K562 (cell line): ENCODE data around the gene AGPAT3. TPM values are rescaled to one million over a fixed set of nuclear protein-coding genes. Genes with fewer than 3 reads are reported as not detected.

ENCODE experiments used
- ATAC-seq: fragments of 200-7000 bp; cut with Tn5 transposase; 3 replicates; pipeline ENCODE4 v1.9.1; 2020; ENCODE audit warnings: moderate library complexity
- BruUV-seq: library from RNA; stranded (reverse); fragments of 400-500 nt; replicated peaks from 2 replicates; lab custom pipeline; 2021; lab: Mats Ljungman, UMichigan
- CTCF ChIA-PET: fragments of 300-600 bp; formaldehyde crosslinking; extraction: SDS; loops from one replicate; lab custom pipeline; 2021; ENCODE audit warnings: low intra/inter-chr PET ratio; lab: Yijun Ruan, JAX
- POLR2A ChIA-PET: fragments of 300-600, 350-650 bp; sonication (Branson Sonifier 250); formaldehyde crosslinking; extraction: SDS; loops from one replicate; lab custom pipeline; 2021; ENCODE audit warnings: antibody characterized with exemption, inconsistent platforms; lab: Yijun Ruan, JAX
- DNase-seq, 4 experiments: peaks; one replicate each; pipeline versions ENCODE4 v3.0.0 to v3.0.0-alpha.2; 2011 to 2018; ENCODE audit warnings: low spot score in 3 of 4, mixed read lengths in 3 of 4; ENCODE audit errors: extremely low read depth in 1 of 4
- FAIRE-seq: peaks from 2 replicates; lab custom pipeline; 2011; peaks lifted over from hg19 to GRCh38; lab: Jason Lieb, UNC
- H2AFZ ChIP-seq: 2 replicates; pipeline ENCODE4 v1.6.0; 2011; ENCODE audit warnings: low read depth, low read length, control low read depth, inconsistent platforms
- H3K27ac ChIP-seq: fragments of 200-600 bp; 3 replicates; pipeline ENCODE4 v1.8.0; 2011; ENCODE audit warnings: low read depth, mild to moderate bottlenecking, control low read depth, inconsistent platforms, low read length, moderate library complexity, mixed read lengths; ENCODE audit errors: extremely low read depth
- H3K27me3 ChIP-seq, 2 experiments: fragments of 300-600 bp in 1 of 2; 2 replicates in 1 of 2; 3 replicates in 1 of 2; pipeline versions ENCODE4 v1.6.0 to v1.8.0; 2011; ENCODE audit warnings: inconsistent platforms in 2 of 2, low read length in 2 of 2, mild to moderate bottlenecking in 1 of 2, mixed read lengths in 1 of 2, moderate library complexity in 1 of 2; ENCODE audit not compliant: control insufficient read depth in 2 of 2, insufficient read depth in 2 of 2
- H3K36me3 ChIP-seq: fragments of 300-600 bp; 3 replicates; pipeline ENCODE4 v1.8.0; 2011; ENCODE audit warnings: mild to moderate bottlenecking, low read length, inconsistent platforms; ENCODE audit not compliant: control insufficient read depth, insufficient read depth
- H3K4me1 ChIP-seq, 2 experiments: fragments of 200-600 bp in 1 of 2; replicated peaks in 1 of 2; 2 replicates in 1 of 2; 3 replicates in 1 of 2; pipeline versions ENCODE4 v1.5.1 to v1.8.0; 2011; ENCODE audit warnings: inconsistent platforms in 2 of 2, low read length in 2 of 2, mild to moderate bottlenecking in 1 of 2, mixed read lengths in 1 of 2, moderate library complexity in 1 of 2; ENCODE audit not compliant: control insufficient read depth in 2 of 2, insufficient read depth in 2 of 2
- H3K4me2 ChIP-seq: 2 replicates; pipeline ENCODE4 v1.6.1; 2011; ENCODE audit warnings: low read length, control low read depth, inconsistent platforms, mixed read lengths; ENCODE audit not compliant: insufficient read depth
- H3K4me3 ChIP-seq: fragments of 200-600 bp; sonication (generic), shearing (Covaris generic); 2 replicates; pipeline ENCODE4 v1.5.1; 2016; ENCODE audit warnings: control low read depth, inconsistent platforms
- H3K79me2 ChIP-seq: fragments of 200-600 bp; 3 replicates; pipeline ENCODE4 v1.8.0; 2011; ENCODE audit warnings: low read length, inconsistent platforms; ENCODE audit not compliant: control insufficient read depth, insufficient read depth
- H3K9ac ChIP-seq, 2 experiments: 2 replicates each; pipeline versions ENCODE4 v1.6.0 to v1.6.1; 2011; ENCODE audit warnings: low read depth in 2 of 2, low read length in 2 of 2, control low read depth in 1 of 2, inconsistent platforms in 1 of 2, mild to moderate bottlenecking in 1 of 2, mixed read lengths in 1 of 2; ENCODE audit not compliant: insufficient read depth in 1 of 2
- H3K9me1 ChIP-seq: one replicate; pipeline ENCODE4 v1.6.0; 2011; ENCODE audit warnings: inconsistent platforms, mild to moderate bottlenecking, low read length, moderate library complexity; ENCODE audit not compliant: control insufficient read depth, insufficient read depth
- H3K9me3 ChIP-seq: replicated peaks from 2 replicates; pipeline ENCODE4 v1.5.1; 2011; ENCODE audit warnings: low read depth, low read length, inconsistent platforms; ENCODE audit not compliant: control insufficient read depth, insufficient read depth
- H4K20me1 ChIP-seq: replicated peaks from 2 replicates; pipeline ENCODE4 v1.6.1; 2011; ENCODE audit warnings: low read length, inconsistent platforms, mixed read lengths; ENCODE audit not compliant: control insufficient read depth, insufficient read depth
- C11orf30 ChIP-seq: fragments of 450-650 bp; IDR thresholded peaks from 2 replicates; pipeline ENCODE4 v1.6.1; 2016; ENCODE audit warnings: low read depth, mild to moderate bottlenecking
- DPF2 ChIP-seq: fragments of 450-650 bp; IDR thresholded peaks from 2 replicates; pipeline ENCODE4 v1.6.1; 2016
- L3MBTL2 ChIP-seq: fragments of 450-650 bp; IDR thresholded peaks from 2 replicates; pipeline ENCODE4 v1.6.1; 2016; ENCODE audit warnings: mild to moderate bottlenecking, moderate library complexity
- NFE2 ChIP-seq: IDR thresholded peaks from 2 replicates; pipeline ENCODE4 v1.6.1; 2014; ENCODE audit warnings: antibody characterized with exemption, low read depth
- NFIC ChIP-seq: fragments of 450-650 bp; IDR thresholded peaks from 2 replicates; pipeline ENCODE4 v1.6.1; 2017; ENCODE audit warnings: mild to moderate bottlenecking, inconsistent platforms
- PHF20 ChIP-seq: fragments of 450-650 bp; IDR thresholded peaks from 2 replicates; pipeline ENCODE4 v1.6.1; 2018; ENCODE audit not compliant: partially characterized antibody
- RBM25 ChIP-seq: fragments of 200-400 bp; formaldehyde crosslinking; IDR thresholded peaks from 2 replicates; pipeline ENCODE4 v1.6.1; 2018; ENCODE audit warnings: low read length, low read depth, moderate library complexity; ENCODE audit not compliant: severe bottlenecking
- RUNX1 ChIP-seq: sonication (generic); IDR thresholded peaks from 2 replicates; pipeline ENCODE4 v1.6.1; 2016; ENCODE audit warnings: antibody characterized with exemption, low read depth
- ZBTB7A ChIP-seq: IDR thresholded peaks from 2 replicates; pipeline ENCODE4 v1.6.1; 2011; ENCODE audit warnings: low read depth, mild to moderate bottlenecking, low read length, moderate library complexity, borderline replicate concordance; ENCODE audit not compliant: control insufficient read depth
- ZNF12 ChIP-seq: sonication (generic); formaldehyde crosslinking; IDR thresholded peaks from 2 replicates; pipeline ENCODE4 v1.4.0; 2020; ENCODE audit warnings: mild to moderate bottlenecking, missing genetic modification reagents
- ZNF253 ChIP-seq: fragments of 250-450 bp; sonication (Bioruptor Pico); conservative IDR thresholded peaks from 2 replicates; pipeline ENCODE4 v1.6.1; 2021; ENCODE audit warnings: mild to moderate bottlenecking
- WGBS: fragments of 100-300 bp; shearing (Covaris generic); methylation state at CpG from one replicate; pipeline ENCODE4 v1.1.6; 2016; ENCODE audit warnings: low coverage, mixed read lengths; ENCODE audit not compliant: insufficient coverage; ENCODE audit errors: missing lambda C conversion rate; 5-methylcytosine and 5-hydroxymethylcytosine counted together
- in situ Hi-C: fragments of 300-500 bp; cut with MboI; formaldehyde crosslinking; loops from 4 replicates; pipeline ENCODE4 v1.15.0; 2018; ENCODE audit warnings: inconsistent platforms, mixed read lengths
- intact Hi-C: fragments of 100-400 bp; cut with micrococcal nuclease; formaldehyde crosslinking; loops from 2 replicates; pipeline ENCODE4 v1.14.2; 2022
- polyA plus RNA-seq, 8 experiments: library from polyadenylated mRNA; depleted of rRNA in 4 of 8; stranded (reverse) in 5 of 8; unstranded in 3 of 8; fragments of >200 nt; fragmentation: Nextera tagmentation in 2 of 8; fragmentation: Illumina TruSeq in 1 of 8; extraction: Ambion mirVana in 2 of 8; extraction: Trizol in 1 of 8; gene quantifications; 2 replicates each; pipeline versions ENCODE4 v1.2.1 to v1.2.3, GENCODE V29; 2011 to 2014; ENCODE audit warnings: inconsistent platforms in 1 of 8, missing spikeins in 1 of 8
- total RNA-seq, 7 experiments: library from RNA; depleted of rRNA in 6 of 7; stranded (reverse); fragments of >200 nt in 6 of 7; fragmentation: Illumina TruSeq in 2 of 7; extraction: Trizol in 2 of 7; gene quantifications; 2 replicates each; pipeline versions ENCODE4 v1.2.1 to v1.2.3, GENCODE V29; 2011 to 2021; ENCODE audit warnings: low replicate concordance in 1 of 7
- TF ChIP-seq, protein P1 (sequence below): fragments of 450-650 bp; IDR thresholded peaks from 2 replicates; pipeline ENCODE4 v1.7.1; 2018; ENCODE audit warnings: mild to moderate bottlenecking, low read depth; ENCODE audit not compliant: partially characterized antibody
- TF ChIP-seq, protein P2 (sequence below): sonication (generic); formaldehyde crosslinking; IDR thresholded peaks from 2 replicates; pipeline ENCODE4 v1.8.0; 2022; ENCODE audit warnings: missing genetic modification reagents, mild to moderate bottlenecking, borderline replicate concordance
- TF ChIP-seq, protein P3 (sequence below): fragments of 450-650 bp; IDR thresholded peaks from 2 replicates; pipeline ENCODE4 v1.6.1; 2018; ENCODE audit not compliant: partially characterized antibody

The AGPAT3 gene
- total and polyA plus RNA-seq, 9 of the 15 experiments (the other 6 are each of a cell fraction or from before 2014, with no cell fraction given): 1.5 to 88.4 (median 35.7) TPM

DNA sequence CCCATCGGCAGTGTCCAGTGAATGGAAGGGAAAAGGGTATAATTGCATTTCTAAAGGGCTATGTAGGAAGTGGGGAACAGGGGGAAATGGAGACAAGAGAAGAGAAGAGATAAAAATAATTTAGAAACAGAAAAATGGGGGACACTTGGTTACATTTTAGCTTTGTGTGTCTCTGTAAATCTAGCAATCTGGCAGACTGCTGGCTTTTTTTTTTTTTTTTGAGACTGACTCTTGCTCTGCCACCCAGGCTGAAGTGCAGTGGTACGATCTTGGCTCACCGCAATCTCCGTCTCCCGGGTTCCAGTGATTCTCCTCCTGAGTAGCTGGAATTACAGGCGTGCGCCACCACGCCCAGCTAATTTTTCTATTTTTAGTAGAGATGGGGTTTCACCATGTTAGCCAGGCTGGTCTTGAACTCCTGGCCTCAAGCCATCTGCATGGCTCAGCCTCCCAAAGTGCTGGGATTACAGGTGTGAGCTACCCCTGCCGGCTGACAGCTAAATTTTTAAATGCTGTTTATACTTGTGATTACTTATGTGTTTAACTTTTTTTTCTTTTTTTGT is 53.4 kb downstream of the AGPAT3 start:
- ChIA-PET POLR2A (interaction anchor here (0.7 to 1.0 kb wide), 5 partner anchors 13 to 50 kb away, joined by 3 to 4 read pairs (median 3); no protein-coding TSS in a partner anchor), CTCF (no interaction called here)
- in situ Hi-C loops: no loop called here
- H3K27me3 ChIP-seq: no peaks in the 10 kb centered on the region
- no peak overlapping the region for H3K4me3 ChIP-seq
- no peak overlapping the region for H2AFZ ChIP-seq
- WGBS: 61% methylated on average over 9 of the region's 9 CpGs
- BruUV-seq: no TSS peak
- H3K4me1 ChIP-seq: peaks cover 43 to 57% of the 10 kb centered on the region in 2 experiments
- H3K36me3 ChIP-seq: peaks cover 1% of the 10 kb centered on the region; the same call in 2 of the 3 replicates
- no peaks in the 10 kb centered on the region for H4K20me1 ChIP-seq
- H3K27ac ChIP-seq: peak overlapping the region; percentile 51
- H3K79me2 ChIP-seq: peaks cover 92% of the 10 kb centered on the region
- H3K9ac ChIP-seq: peak overlapping the region; percentile 15 to 37; a peak in 2 of 4 replicates
- H3K9me1 ChIP-seq: peaks cover 5% of the 10 kb centered on the region
- DNase-seq: no peak
- H3K4me2 ChIP-seq: peak overlapping the region; percentile 36
- ATAC-seq: no peak
- intact Hi-C loops: no loop called here
- no peaks in the 10 kb centered on the region for H3K9me3 ChIP-seq
- no peak for FAIRE-seq
- TF ChIP-seq, protein P1, sequence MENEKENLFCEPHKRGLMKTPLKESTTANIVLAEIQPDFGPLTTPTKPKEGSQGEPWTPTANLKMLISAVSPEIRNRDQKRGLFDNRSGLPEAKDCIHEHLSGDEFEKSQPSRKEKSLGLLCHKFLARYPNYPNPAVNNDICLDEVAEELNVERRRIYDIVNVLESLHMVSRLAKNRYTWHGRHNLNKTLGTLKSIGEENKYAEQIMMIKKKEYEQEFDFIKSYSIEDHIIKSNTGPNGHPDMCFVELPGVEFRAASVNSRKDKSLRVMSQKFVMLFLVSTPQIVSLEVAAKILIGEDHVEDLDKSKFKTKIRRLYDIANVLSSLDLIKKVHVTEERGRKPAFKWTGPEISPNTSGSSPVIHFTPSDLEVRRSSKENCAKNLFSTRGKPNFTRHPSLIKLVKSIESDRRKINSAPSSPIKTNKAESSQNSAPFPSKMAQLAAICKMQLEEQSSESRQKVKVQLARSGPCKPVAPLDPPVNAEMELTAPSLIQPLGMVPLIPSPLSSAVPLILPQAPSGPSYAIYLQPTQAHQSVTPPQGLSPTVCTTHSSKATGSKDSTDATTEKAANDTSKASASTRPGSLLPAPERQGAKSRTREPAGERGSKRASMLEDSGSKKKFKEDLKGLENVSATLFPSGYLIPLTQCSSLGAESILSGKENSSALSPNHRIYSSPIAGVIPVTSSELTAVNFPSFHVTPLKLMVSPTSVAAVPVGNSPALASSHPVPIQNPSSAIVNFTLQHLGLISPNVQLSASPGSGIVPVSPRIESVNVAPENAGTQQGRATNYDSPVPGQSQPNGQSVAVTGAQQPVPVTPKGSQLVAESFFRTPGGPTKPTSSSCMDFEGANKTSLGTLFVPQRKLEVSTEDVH: no peak
- TF ChIP-seq ZNF12 (CRISPR knock-in tag) (no peak), C11orf30 (no peak), NFIC (peak; percentile 63), L3MBTL2 (no peak), ZBTB7A (no peak), RUNX1 (no peak), ZNF253 (no peak), PHF20 (no peak), RBM25 (no peak), DPF2 (no peak), NFE2 (no peak)
- TF ChIP-seq, protein P2, sequence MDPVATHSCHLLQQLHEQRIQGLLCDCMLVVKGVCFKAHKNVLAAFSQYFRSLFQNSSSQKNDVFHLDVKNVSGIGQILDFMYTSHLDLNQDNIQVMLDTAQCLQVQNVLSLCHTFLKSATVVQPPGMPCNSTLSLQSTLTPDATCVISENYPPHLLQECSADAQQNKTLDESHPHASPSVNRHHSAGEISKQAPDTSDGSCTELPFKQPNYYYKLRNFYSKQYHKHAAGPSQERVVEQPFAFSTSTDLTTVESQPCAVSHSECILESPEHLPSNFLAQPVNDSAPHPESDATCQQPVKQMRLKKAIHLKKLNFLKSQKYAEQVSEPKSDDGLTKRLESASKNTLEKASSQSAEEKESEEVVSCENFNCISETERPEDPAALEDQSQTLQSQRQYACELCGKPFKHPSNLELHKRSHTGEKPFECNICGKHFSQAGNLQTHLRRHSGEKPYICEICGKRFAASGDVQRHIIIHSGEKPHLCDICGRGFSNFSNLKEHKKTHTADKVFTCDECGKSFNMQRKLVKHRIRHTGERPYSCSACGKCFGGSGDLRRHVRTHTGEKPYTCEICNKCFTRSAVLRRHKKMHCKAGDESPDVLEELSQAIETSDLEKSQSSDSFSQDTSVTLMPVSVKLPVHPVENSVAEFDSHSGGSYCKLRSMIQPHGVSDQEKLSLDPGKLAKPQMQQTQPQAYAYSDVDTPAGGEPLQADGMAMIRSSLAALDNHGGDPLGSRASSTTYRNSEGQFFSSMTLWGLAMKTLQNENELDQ: no peak
- TF ChIP-seq, protein P3, sequence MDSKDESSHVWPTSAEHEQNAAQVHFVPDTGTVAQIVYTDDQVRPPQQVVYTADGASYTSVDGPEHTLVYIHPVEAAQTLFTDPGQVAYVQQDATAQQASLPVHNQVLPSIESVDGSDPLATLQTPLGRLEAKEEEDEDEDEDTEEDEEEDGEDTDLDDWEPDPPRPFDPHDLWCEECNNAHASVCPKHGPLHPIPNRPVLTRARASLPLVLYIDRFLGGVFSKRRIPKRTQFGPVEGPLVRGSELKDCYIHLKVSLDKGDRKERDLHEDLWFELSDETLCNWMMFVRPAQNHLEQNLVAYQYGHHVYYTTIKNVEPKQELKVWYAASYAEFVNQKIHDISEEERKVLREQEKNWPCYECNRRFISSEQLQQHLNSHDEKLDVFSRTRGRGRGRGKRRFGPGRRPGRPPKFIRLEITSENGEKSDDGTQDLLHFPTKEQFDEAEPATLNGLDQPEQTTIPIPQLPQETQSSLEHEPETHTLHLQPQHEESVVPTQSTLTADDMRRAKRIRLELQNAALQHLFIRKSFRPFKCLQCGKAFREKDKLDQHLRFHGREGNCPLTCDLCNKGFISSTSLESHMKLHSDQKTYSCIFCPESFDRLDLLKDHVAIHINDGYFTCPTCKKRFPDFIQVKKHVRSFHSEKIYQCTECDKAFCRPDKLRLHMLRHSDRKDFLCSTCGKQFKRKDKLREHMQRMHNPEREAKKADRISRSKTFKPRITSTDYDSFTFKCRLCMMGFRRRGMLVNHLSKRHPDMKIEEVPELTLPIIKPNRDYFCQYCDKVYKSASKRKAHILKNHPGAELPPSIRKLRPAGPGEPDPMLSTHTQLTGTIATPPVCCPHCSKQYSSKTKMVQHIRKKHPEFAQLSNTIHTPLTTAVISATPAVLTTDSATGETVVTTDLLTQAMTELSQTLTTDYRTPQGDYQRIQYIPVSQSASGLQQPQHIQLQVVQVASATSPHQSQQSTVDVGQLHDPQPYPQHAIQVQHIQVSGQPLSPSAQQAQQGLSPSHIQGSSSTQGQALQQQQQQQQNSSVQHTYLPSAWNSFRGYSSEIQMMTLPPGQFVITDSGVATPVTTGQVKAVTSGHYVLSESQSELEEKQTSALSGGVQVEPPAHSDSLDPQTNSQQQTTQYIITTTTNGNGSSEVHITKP: peak; percentile 79
